GM18951 (cell line): Measurements from ENCODE around the gene LIN7A.

ENCODE experiments used
- POLR2A ChIP-seq: IDR thresholded peaks from 4 replicates; pipeline ENCODE4 v1.6.1; 2011; ENCODE audit warnings: mild to moderate bottlenecking; ENCODE audit not compliant: insufficient read length, insufficient read depth; ENCODE audit errors: extremely low read depth
- in situ Hi-C: fragments of 300-500 bp; cut with MboI; formaldehyde crosslinking; loops from one replicate; pipeline ENCODE4 v1.12.0; 2022; ENCODE audit warnings: low sequenced_read_pairs, mixed read lengths, inconsistent platforms; ENCODE audit not compliant: unreplicated experiment

LIN7A gene

DNA sequence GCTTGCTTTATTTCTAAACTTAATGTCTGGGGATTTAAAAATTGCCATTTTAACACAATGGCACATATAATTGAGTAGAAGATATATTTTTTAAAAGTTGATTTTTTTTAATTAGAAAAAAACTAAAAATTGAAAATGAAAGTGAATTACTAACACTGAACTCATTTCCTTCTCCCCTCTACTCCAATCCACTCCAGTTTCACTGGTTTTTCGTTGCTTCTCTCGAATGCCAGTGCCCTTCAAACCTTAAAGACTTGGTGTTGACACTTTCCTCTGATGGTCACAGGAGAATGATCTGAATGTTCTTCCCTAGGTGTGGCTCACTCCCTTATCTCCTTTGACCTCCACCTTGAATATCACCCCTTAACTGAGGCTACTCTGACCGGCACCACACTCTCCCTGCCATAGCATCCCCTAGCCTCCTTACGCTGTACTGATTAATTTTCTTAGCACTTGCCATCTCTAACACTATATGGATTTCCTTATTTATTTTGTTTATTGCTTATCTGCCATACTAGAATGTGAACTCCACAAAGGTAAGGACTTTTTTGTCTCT is 107.1 kb downstream of the LIN7A start:
- in situ Hi-C loops: no loop called here
- no peak for TF ChIP-seq POLR2A

DNA sequence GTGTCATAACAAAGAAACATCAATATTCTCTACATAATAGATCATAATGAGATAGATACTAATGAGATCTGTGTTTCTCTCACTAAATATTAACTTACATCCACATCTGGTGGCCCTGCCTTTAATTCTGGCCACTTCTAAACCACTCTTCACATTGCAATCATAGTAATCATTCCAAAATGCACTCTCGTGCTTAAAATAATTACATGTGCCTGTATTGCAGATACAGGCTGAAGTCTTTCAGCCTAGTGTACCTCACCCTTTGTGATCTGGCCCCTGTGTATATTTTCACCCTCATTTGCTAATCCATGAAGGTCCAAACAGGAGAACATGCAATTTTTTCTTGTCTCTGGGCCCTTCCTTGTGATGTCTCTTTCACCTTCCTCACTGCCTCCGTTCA is 108.0 kb downstream of the LIN7A start:
- in situ Hi-C loops: no loop called here
- no peak for TF ChIP-seq POLR2A

DNA sequence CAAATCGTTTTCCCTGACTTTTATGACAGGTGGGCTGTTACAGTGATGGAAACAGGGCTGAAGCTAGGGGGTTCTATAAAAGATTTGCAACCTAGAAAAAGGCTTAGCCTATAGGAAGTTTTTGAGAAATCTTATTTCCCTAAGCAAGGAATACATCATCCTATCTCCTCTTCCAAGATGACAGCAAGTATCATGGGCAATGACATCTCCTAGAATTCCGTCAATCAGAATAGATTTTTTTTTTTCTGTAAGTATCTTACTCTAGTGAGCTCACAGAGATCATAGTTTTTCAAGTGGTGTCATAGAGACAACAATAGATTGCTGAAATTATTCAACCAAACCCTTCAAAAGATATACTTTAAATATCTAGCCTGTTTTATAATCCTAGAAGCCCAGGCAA is 112.2 kb downstream of the LIN7A start:
- in situ Hi-C loops: no loop called here
- TF ChIP-seq POLR2A: no peak

DNA sequence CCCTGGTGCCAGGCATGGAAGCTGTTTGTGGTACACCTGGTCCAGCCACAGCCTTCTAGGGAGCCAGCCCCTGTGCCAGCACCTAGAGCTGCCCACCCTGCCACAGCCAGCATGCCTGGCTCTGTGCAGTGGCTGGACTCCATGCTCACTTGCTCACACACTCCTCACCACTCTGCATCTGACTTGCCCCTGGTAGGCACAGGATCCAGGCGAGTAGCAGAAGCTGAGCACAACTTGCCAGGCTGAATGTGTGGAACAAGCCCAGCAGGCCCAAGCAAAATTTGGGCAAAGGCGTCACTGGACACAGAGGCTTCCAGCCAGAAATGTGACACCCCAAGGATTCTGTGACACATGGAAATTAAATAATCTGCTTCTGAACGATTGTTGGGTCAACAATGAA is 114.3 kb downstream of the LIN7A start:
- in situ Hi-C loops: no loop called here

DNA sequence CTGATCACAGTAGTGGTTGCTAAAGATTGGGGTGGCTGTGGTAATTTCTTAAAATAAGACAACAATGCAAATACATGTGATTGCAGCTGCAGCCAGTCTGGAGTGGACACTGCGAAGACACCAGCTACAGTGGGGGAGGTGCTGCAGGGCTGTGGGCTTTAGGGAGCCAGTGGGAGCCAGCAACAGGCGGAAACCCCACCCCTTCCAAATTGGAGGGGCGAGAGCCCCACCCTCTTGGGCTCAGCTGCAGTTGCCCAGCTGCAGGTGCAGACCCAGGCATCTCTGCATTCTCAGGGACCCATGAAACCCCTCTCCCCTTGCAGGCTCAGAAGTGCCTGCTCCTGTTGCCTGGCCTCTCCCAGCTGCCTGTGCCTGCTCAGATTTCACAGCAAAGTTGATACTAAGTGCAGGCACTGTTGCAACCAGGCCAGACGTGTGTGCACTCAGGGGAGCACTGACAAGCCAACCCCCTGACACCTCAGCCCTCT is 116.2 kb downstream of the LIN7A start:
- TF ChIP-seq POLR2A: no peak

More for the DNA sequence above, 114.3 kb downstream of the LIN7A start:
- TF ChIP-seq POLR2A: no peak

DNA sequence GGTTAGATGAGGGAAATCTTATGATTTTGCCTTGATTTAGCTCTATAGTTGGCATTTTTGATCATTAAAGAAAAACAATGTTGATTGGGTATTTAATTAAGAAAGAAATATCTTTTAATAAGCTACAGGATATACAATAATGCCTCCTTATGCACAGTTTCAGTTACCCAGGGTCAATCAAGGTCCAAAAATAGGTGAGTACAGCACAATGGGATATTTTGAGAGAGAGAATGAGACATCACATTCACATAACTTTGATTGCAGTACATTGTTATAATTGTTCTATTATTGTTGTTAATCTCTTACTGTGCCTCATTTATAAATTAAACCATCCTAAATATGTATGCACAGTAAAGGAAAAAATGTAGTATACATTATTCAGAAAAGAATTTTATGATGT is 118.9 kb downstream of the LIN7A start:
- no peak for TF ChIP-seq POLR2A
- in situ Hi-C loops: no loop called here

More for the DNA sequence above, 116.2 kb downstream of the LIN7A start:
- in situ Hi-C loops: no loop called here

DNA sequence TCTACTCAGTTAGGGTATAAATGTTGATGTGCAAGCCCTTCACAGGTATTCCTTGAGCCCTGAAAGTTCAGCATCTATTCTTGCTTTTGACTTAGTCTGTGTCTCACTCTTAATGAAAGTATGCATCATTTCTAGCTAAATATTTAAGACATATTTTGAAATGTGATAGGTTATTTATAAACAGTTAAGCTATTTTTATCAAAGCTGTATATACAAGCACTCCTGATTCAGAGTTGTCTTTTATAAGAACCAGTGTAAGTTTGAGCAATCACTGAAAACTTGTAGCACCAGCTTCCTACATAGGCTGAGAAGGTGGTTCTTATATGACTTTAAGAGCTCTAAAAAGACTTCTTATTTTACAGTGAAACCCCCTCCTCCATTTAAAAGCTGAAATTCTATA is 122.4 kb downstream of the LIN7A start:
- TF ChIP-seq POLR2A: no peak
- in situ Hi-C loops: no loop called here

DNA sequence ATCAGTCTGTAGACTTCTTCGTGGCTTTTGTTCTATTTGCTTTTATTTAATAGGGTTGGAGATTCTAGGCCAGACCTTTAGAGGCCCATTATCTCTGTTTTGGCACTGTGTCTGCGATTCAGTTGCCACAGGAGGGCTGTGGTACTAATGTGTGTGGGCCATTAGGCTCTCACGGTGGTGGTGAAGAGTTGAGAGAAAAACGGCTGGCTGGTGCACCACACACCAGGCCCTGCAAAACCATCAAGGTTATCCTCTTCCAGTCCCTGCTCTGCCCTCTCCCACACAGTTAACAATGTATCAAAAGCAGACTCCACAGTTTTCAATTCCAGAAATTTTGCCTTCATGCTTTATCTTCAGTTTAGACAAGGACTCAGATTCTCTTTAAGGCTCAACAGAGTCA is 123.3 kb downstream of the LIN7A start:
- TF ChIP-seq POLR2A: no peak

DNA sequence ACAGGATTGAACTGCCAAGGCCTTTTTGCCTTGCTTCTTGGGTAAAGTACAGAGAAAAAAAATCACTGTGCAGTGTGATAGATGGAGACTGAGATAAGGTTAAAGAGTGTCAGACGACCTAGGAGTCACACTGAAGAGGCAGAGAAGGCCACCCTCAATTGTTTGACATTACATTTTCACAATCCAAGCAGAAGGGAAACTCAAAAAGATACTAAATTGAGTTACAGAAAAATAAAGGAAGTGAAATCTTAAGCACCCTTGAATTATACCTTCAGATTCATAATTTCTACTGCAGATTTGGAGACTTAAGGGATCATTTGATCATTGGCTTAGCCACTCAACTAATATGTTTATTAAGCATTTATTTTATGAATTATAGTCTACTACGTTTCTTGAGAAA is 123.9 kb downstream of the LIN7A start:
- in situ Hi-C loops: no loop called here
- TF ChIP-seq POLR2A: no peak

More for the DNA sequence above, 123.3 kb downstream of the LIN7A start:
- in situ Hi-C loops: no loop called here

DNA sequence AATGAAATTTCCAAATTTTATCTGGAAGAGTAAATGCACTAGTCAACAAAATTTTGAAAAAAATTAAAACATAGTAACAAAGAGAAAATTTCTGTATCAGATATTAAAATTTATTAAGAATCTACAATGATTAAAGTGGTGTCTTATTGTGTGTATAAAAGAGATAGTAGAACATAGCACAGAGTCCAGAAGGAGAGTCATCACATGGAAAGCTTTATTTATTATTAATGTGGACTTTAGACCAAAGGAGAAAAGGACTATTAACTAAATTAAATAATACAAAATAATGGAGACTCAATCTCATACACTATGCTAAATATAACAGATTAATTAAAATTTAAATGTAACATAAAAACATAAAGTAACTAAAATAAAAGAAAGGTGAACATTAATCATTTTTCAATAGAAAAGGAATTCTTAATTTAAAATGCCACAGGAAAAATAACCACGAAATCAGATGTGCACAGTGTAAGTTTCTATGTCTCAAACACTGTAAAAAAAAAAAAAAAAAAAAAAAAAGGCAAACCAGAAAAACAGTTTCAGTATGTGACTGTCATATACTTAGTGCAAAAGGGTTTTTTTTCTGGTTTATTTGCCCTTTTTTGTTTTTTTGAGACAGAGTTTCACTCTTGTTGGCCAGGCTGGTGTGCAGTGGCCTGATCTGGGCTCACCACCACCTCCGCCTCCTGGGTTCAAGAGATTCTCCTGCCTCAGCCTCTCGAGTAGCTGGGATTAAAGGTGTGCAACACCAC is 125.6 kb downstream of the LIN7A start:
- in situ Hi-C loops: no loop called here

DNA sequence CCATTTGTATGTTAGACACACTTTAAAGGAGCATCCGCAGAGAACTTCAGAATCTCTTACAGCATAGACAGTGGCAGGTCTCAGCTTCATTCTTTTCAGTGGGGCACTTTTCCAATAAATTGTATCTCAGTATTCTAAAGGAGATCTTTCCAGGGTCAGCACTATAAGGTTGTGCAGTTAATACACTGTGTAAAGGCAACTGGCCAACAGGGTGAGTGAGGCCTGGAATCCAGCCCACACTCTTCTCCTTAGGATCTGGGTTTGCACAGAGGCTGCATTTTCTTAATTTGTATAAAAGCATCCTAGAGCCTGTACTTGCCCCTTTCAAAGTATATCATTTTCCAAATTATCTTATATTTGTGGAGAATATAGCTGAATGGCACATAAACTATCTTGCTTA is 126.9 kb downstream of the LIN7A start:
- no peak for TF ChIP-seq POLR2A
- in situ Hi-C loops: no loop called here

More for the DNA sequence above, 125.6 kb downstream of the LIN7A start:
- no peak for TF ChIP-seq POLR2A

DNA sequence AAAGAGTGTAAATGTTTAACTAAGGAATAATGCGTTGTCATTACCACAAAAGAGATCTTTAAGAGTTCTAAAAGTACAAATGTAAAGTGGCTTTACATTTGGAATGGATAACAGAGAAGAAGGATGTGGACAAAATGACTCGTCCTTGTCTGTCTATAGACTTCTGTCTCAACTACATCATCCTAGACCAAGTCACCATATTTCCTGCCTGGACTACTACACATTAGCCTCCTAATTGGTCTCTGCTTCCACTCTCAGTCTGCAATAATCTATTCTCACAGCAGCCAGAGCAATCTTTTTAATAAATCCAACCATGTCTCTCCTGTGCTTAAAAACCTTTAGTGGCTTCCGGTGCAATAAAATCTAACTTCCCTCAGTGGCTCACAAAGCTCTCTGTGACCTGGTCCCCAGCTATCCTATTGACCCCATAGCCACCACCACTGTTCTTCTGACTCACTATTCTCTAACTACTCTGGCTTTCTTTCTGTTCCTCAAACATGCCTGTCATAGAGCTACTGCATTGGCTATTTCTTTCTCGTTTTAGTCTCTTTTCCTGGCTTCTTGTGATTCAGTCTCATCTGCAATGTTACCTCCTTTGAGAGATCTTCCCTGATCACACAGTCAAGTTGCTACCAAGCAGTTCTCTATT is 130.0 kb downstream of the LIN7A start:
- in situ Hi-C loops: no loop called here
- no peak for TF ChIP-seq POLR2A

DNA sequence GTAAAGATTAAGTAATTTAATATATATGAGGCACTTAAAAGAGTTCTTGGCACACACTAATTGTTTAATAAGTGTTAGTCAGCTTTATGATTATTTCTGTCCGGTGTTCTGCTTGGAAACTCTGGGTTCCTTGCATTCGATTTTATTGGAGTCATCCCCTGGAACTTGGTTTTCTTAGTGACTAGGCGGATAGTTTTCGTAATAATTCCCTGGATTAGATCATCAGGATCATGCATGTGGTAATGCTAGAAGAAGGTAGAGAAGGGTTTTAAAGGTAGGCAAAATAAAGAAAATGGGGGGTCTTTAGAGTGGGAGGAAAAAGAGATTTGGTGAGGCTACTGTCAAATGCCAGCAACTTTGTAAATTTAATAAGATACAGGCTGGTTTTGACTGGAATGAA is 132.6 kb downstream of the LIN7A start:
- in situ Hi-C loops: no loop called here
- TF ChIP-seq POLR2A: no peak
